ENCODE data around the gene OXLD1. TPM values are rescaled to one million over a fixed set of nuclear protein-coding genes. Genes with fewer than 3 reads are reported as not detected.

OXLD1 gene
- total RNA-seq, 1 experiment from 2014 or later: 75.9 TPM

GRCh38 chr17:81655378-81656117 is 10.9 kb downstream of the OXLD1 start:
- TF ChIP-seq POLR2AphosphoS5 (IDR thresholded peaks at IDR 0.05; ENCODE audit: low read depth, low read length) (no peak), RAD21 (IDR thresholded peaks at IDR 0.05; ENCODE audit: low read depth) (no peak), SIN3A (IDR thresholded peaks at IDR 0.05; ENCODE audit: low read depth) (no peak), SRF (IDR thresholded peaks at IDR 0.05; ENCODE audit: low read depth) (no peak), CTCF (IDR thresholded peaks at IDR 0.05 in 2 of 3, conservative IDR thresholded peaks at IDR 0.05 in 1 of 3; ENCODE audit: borderline replicate concordance in 1 of 3, insufficient read depth in 1 of 3, low read depth in 2 of 3, low read length in 2 of 3) (no peak), YY1 (IDR thresholded peaks at IDR 0.05; ENCODE audit: extremely low read depth, insufficient replicate concordance, low read depth, low read length) (no peak), EGR1 (IDR thresholded peaks at IDR 0.05; ENCODE audit: low read depth) (no peak), EZH2 (IDR thresholded peaks at IDR 0.05) (no peak), ELF1 (IDR thresholded peaks at IDR 0.05; ENCODE audit: borderline replicate concordance, low read depth) (no peak), ZNF274 (IDR thresholded peaks at IDR 0.05; ENCODE audit: low read depth, low read length) (no peak), ZBTB33 (IDR thresholded peaks at IDR 0.05; ENCODE audit: extremely low read depth, insufficient replicate concordance, low read length) (no peak), REST (IDR thresholded peaks at IDR 0.05; ENCODE audit: low read depth) (no peak), ATF3 (IDR thresholded peaks at IDR 0.05) (no peak), EZH2phosphoT487 (IDR thresholded peaks at IDR 0.05; ENCODE audit: borderline replicate concordance) (no peak), CBX3 (IDR thresholded peaks at IDR 0.05; ENCODE audit: low read depth) (no peak), MAX (IDR thresholded peaks at IDR 0.05) (no peak)

More at GRCh38 chr17:81655378-81656117, 10.9 kb downstream of the OXLD1 start:
- ChIA-PET CTCF (no interaction called here), POLR2A (interaction anchor here (1.2 kb wide), 1 partner anchor 10 kb away, joined by 5 read pairs; no protein-coding TSS in a partner anchor), RAD21 (ENCODE audit: low non-redundant PET in 1 of 2, low total read pairs in 2 of 2, uncharacterized antibody in 2 of 2, unreplicated experiment in 2 of 2) (no interaction called here)
- intact Hi-C loops (cut with micrococcal nuclease): no loop called here
- no peak overlapping the region for H3K4me2 ChIP-seq (ENCODE audit: low read length)
- ATAC-seq (no peak), DNase-seq (ENCODE audit: low read depth, low spot score) (no peak)
- H3K27me3 ChIP-seq (ENCODE audit: insufficient read depth, low read length): no peaks in the 10 kb centered on the region
- H4K20me1 ChIP-seq (ENCODE audit: insufficient read depth): no peaks in the 10 kb centered on the region
- no peak overlapping the region for H3K27ac ChIP-seq (ENCODE audit: low read depth, low read length)
- no peak overlapping the region for H3K9ac ChIP-seq (ENCODE audit: low read length)
- BruUV-seq (replicated peaks): no TSS peak
- H3K4me1 ChIP-seq (ENCODE audit: control insufficient read depth in 1 of 2, insufficient read depth in 2 of 2, low read length in 2 of 2): peaks cover 7 to 19% of the 10 kb centered on the region in 2 experiments; a peak in 3 of 4 replicates
- no peaks in the 10 kb centered on the region for H3K9me2 ChIP-seq (ENCODE audit: insufficient read depth)
- H3K4me3 ChIP-seq (replicated peaks in 1 of 2; ENCODE audit: low read depth in 1 of 2, low read length in 2 of 2): no peak overlapping the region
- H2AFZ ChIP-seq (ENCODE audit: low read depth, low read length, poor library complexity, severe bottlenecking): no peak overlapping the region
- H3K36me3 ChIP-seq (ENCODE audit: control insufficient read depth in 1 of 2, insufficient read depth in 2 of 2, low read length in 2 of 2): no peaks in the 10 kb centered on the region
- no peaks in the 10 kb centered on the region for H3K9me3 ChIP-seq (ENCODE audit: control insufficient read depth in 1 of 2, insufficient read depth in 1 of 2, low read depth in 1 of 2, low read length in 2 of 2)
- no peaks in the 10 kb centered on the region for H3K79me2 ChIP-seq (ENCODE audit: insufficient read depth, low read length)

Data from HCT116 (cell line).